ENCODE results near the gene SLC47A1. TPM values are rescaled to one million over a fixed set of nuclear protein-coding genes. Genes with fewer than 3 reads are reported as not detected.

The SLC47A1 gene
- total RNA-seq, 1 experiment from 2014 or later: 17.0 TPM

Small RNAs within 50 kb of the gene (small RNA-seq; reads per million reads assigned to genes)
- gene AC025627.2 (0 reads per million in 2 experiments), gene NMTRQ-TTG12-1 (0 reads per million in 2 experiments)

Other genes with a start within 250 kb of the SLC47A1 start
- 14.8 and 19.0 TPM in 2 replicates for gene B9D1, start 171.1 kb upstream of the SLC47A1 start, total RNA-seq (2014; rRNA removed; shearing (Covaris generic))
- 2.1 and 3.8 TPM in 2 replicates for gene MAPK7, start 155.4 kb upstream of the SLC47A1 start, total RNA-seq (2014; rRNA removed; shearing (Covaris generic))
- not detected in 2 replicates for gene MFAP4, start 146.7 kb upstream of the SLC47A1 start, total RNA-seq (2014; rRNA removed; shearing (Covaris generic))
- not detected in 2 replicates for gene RNF112, start 122.6 kb upstream of the SLC47A1 start, total RNA-seq (2014; rRNA removed; shearing (Covaris generic))
- gene ALDH3A2, start 114.9 kb downstream of the SLC47A1 start, total RNA-seq (2014; rRNA removed; shearing (Covaris generic)): 45.2 and 46.3 TPM in 2 replicates
- gene SLC47A2, start 182.7 kb downstream of the SLC47A1 start, total RNA-seq (2014; rRNA removed; shearing (Covaris generic)): not detected in 2 replicates
- 0.63 TPM in 1 of 2 replicates, not detected in the other for gene ALDH3A1, start 214.4 kb downstream of the SLC47A1 start, total RNA-seq (2014; rRNA removed; shearing (Covaris generic))